PC-3 (cell line): ENCODE data around the gene NEU2. TPM values are rescaled to one million over a fixed set of nuclear protein-coding genes. Genes with fewer than 3 reads are reported as not detected.

Experiments
- ATAC-seq: fragments of 200-7000 bp; cut with Tn5 transposase; 2 replicates; pipeline ENCODE4 v1.9.1; 2020; ENCODE audit warnings: mild to moderate bottlenecking, moderate library complexity
- BruUV-seq: library from RNA; stranded (reverse); fragments of 400-500 nt; replicated peaks from 2 replicates; lab custom pipeline; 2021; lab: Mats Ljungman, UMichigan
- CTCF ChIA-PET: fragments of 300-600 bp; sonication (Branson Sonifier 250); formaldehyde crosslinking; loops from one replicate; lab custom pipeline; 2022; ENCODE audit warnings: antibody characterized with exemption; lab: Charles Lee
- POLR2A ChIA-PET: fragments of 300-600 bp; sonication (Branson Sonifier 250); formaldehyde crosslinking; loops from one replicate; lab custom pipeline; 2022; ENCODE audit warnings: antibody characterized with exemption; ENCODE audit not compliant: unreplicated experiment; lab: Charles Lee
- DNase-seq: peaks from one replicate; pipeline ENCODE4 v3.0.0-alpha.2; 2015
- H2AFZ ChIP-seq: fragments of 300-600 bp; sonication (generic); 2 replicates; pipeline ENCODE4 v1.6.0; 2016; ENCODE audit warnings: antibody characterized with exemption, low read length
- H3F3A ChIP-seq: fragments of 300-600 bp; sonication (generic); one replicate; pipeline ENCODE4 v1.6.0; 2017; ENCODE audit warnings: antibody characterized with exemption, low read length, control low read depth, mild to moderate bottlenecking; ENCODE audit not compliant: unreplicated experiment
- H3K27ac ChIP-seq: fragments of 300-600 bp; sonication (generic); 2 replicates; pipeline ENCODE4 v1.5.1; 2016; ENCODE audit warnings: mild to moderate bottlenecking, low read length
- H3K27me3 ChIP-seq: fragments of 300-600 bp; sonication (generic); 2 replicates; pipeline ENCODE4 v1.6.1; 2016; ENCODE audit warnings: low read length, mixed read lengths
- H3K36me3 ChIP-seq: fragments of 300-600 bp; sonication (generic); 2 replicates; pipeline ENCODE4 v1.6.1; 2016; ENCODE audit warnings: low read depth, mixed run types, low read length, mixed read lengths
- H3K4me1 ChIP-seq: fragments of 300-600 bp; sonication (generic); 2 replicates; pipeline ENCODE4 v1.5.1; 2016; ENCODE audit warnings: low read length; ENCODE audit not compliant: insufficient read depth
- H3K4me2 ChIP-seq: fragments of 300-600 bp; sonication (generic); 2 replicates; pipeline ENCODE4 v1.6.0; 2016; ENCODE audit warnings: low read length
- H3K4me3 ChIP-seq: fragments of 300-600 bp; sonication (generic); 2 replicates; pipeline ENCODE4 v1.5.1; 2016; ENCODE audit warnings: mild to moderate bottlenecking, low read length, mixed read lengths
- H3K79me2 ChIP-seq: fragments of 300-600 bp; sonication (generic); 2 replicates; pipeline ENCODE4 v1.6.1; 2017; ENCODE audit warnings: low read length, mixed read lengths
- H3K9ac ChIP-seq: fragments of 300-600 bp; sonication (generic); 2 replicates; pipeline ENCODE4 v1.6.0; 2016; ENCODE audit warnings: mild to moderate bottlenecking, low read length
- H3K9me2 ChIP-seq: fragments of 300-600 bp; sonication (generic); replicated peaks from 2 replicates; pipeline ENCODE4 v1.6.1; 2016; ENCODE audit warnings: mixed run types, low read length, mixed read lengths
- H3K9me3 ChIP-seq: fragments of 300-600 bp; sonication (generic); 2 replicates; pipeline ENCODE4 v1.6.1; 2016; ENCODE audit warnings: low read length, mixed read lengths
- H4K20me1 ChIP-seq: fragments of 300-600 bp; sonication (generic); 2 replicates; pipeline ENCODE4 v1.6.1; 2016; ENCODE audit warnings: low read length, mixed read lengths
- EZH2 ChIP-seq: fragments of 300-600 bp; sonication (generic); IDR thresholded peaks from one replicate; pipeline ENCODE4 v1.6.1; 2017; ENCODE audit warnings: antibody characterized with exemption, mild to moderate bottlenecking, low read length; ENCODE audit not compliant: unreplicated experiment
- EZH2phosphoT487 ChIP-seq: fragments of 300-600 bp; sonication (generic); IDR thresholded peaks from 2 replicates; pipeline ENCODE4 v1.6.1; 2018; ENCODE audit warnings: mild to moderate bottlenecking, antibody characterized with exemption, low read length, borderline replicate concordance
- intact Hi-C: fragments of 100-400 bp; cut with micrococcal nuclease; formaldehyde crosslinking; loops from 2 replicates; pipeline ENCODE4 v1.9.0; 2023
- total RNA-seq: library from RNA; depleted of rRNA; stranded (reverse); fragments of >200 nt; gene quantifications from 2 replicates; pipeline ENCODE4 v1.2.3, GENCODE V29; 2014
- TF ChIP-seq, protein P1 (sequence below): fragments of 300-600 bp; sonication (generic); conservative IDR thresholded peaks from 2 replicates; pipeline ENCODE4 v1.5.1; 2017; ENCODE audit warnings: antibody characterized with exemption, low read depth, mild to moderate bottlenecking, low read length

The NEU2 gene
- total RNA-seq, 1 experiment from 2014 or later, result 4.5 TPM

DNA sequence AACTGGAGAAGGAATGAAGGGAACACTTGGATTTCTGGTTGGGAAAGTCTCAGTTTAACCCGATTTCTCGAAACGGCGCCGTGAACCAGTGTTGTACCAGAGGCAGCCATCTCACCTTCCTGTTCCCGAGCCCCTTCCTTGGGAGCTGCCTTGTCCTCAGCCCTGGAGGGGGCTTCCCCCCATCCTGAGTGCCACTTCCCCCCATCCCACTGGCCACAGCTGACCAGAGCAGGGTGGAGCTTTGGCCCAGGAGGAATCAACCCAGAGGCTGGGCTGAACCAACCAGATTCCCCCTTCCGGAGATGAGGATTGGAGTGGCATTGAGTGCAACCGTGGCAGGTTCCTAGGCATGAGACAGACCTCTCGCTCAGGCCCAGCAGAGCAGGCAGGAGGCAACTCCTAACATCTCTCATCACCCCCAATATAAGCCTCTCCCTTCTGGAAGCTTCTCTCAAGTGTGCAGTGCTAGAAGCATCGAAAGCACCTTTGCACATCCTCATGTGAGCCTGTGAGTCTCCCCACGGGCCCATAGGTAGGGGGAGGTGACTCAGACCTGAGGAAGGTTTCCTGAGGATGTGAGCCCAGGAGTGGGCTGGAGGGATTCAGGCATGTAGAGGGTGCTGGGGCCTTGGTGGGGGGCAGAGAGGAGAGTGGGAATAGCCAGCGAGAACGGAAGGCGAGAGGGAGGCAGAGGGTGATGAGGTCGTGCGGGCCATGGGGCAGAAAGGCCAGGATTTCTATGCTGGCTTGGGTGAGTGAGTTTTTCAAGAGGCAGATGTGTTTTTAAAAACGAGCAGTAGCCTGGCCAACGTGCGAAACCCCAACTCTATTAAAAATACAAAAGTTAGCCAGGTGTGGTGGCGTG, 31.4 kb upstream of the NEU2 start:
- Histone ChIP-seq H4K20me1 (no peaks in the 10 kb centered on the region), H3K9ac (no peak overlapping the region), H3K4me1 (no peaks in the 10 kb centered on the region), H2AFZ (no peak overlapping the region), H3K27ac (no peak overlapping the region), H3K27me3 (no peaks in the 10 kb centered on the region), H3K4me3 (no peak overlapping the region), H3K9me2 (no peaks in the 10 kb centered on the region), H3K36me3 (no peaks in the 10 kb centered on the region), H3K79me2 (no peaks in the 10 kb centered on the region), H3K9me3 (no peaks in the 10 kb centered on the region), H3F3A (no peaks in the 10 kb centered on the region), H3K4me2 (no peak overlapping the region)
- ATAC-seq, result no peak
- no peak for DNase-seq
- intact Hi-C loops, result no loop called here
- no TSS peak for BruUV-seq
- POLR2A ChIA-PET, result no interaction called here
- TF ChIP-seq, protein P1, sequence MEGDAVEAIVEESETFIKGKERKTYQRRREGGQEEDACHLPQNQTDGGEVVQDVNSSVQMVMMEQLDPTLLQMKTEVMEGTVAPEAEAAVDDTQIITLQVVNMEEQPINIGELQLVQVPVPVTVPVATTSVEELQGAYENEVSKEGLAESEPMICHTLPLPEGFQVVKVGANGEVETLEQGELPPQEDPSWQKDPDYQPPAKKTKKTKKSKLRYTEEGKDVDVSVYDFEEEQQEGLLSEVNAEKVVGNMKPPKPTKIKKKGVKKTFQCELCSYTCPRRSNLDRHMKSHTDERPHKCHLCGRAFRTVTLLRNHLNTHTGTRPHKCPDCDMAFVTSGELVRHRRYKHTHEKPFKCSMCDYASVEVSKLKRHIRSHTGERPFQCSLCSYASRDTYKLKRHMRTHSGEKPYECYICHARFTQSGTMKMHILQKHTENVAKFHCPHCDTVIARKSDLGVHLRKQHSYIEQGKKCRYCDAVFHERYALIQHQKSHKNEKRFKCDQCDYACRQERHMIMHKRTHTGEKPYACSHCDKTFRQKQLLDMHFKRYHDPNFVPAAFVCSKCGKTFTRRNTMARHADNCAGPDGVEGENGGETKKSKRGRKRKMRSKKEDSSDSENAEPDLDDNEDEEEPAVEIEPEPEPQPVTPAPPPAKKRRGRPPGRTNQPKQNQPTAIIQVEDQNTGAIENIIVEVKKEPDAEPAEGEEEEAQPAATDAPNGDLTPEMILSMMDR, result no peak
- TF ChIP-seq EZH2 (no peak), EZH2phosphoT487 (no peak)
- CTCF ChIA-PET, result no interaction called here

DNA sequence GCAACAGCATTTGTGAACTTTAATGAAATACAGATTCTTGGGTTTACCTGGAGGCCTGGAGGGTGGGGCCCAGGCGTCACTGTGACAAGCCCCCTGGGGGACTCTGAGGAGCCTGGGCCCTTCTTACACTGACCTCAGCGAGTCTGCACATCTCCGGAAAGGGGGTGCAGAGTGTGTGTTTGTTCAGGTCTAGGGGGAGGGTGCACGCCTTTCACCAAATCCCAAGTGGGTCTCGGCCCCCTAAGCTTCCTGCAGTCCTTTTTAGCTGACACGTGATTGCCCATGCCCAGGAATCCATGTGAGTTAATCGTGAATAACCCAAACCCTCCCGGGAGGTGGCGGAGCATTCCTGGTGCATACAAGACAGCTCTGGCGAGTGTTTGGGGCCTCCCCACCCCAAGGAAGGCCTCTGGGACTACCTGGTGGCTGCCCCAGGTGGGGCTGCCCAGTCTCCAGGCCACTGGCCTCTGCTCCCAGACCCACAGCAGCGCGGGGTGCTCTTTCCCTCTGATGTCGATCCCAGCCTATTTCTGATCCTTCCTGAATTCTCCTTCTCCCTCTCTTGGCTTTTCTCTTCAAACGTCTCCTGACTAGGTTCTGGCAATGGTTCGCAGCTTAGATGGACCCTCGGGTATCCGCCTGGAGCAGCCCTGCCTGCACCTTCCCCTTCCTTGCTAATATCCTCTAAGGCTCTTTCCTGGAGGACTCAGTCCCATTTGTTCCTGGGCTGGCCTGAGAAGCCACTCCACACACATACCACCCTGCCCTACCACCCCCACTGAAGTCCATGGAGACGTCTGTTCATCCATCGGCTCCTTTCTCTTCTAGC, 29.4 kb upstream of the NEU2 start:
- Histone ChIP-seq H3K9me2 (no peaks in the 10 kb centered on the region), H3K9ac (no peak overlapping the region), H3K36me3 (no peaks in the 10 kb centered on the region), H3K79me2 (no peaks in the 10 kb centered on the region), H2AFZ (no peak overlapping the region), H3K9me3 (no peaks in the 10 kb centered on the region), H3F3A (no peaks in the 10 kb centered on the region), H3K27me3 (no peaks in the 10 kb centered on the region), H4K20me1 (no peaks in the 10 kb centered on the region), H3K4me2 (no peak overlapping the region), H3K27ac (no peak overlapping the region), H3K4me3 (no peak overlapping the region), H3K4me1 (no peaks in the 10 kb centered on the region)
- ChIA-PET POLR2A (no interaction called here), CTCF (no interaction called here)
- DNase-seq (no peak), ATAC-seq (no peak)
- TF ChIP-seq, protein P1, result no peak
- TF ChIP-seq EZH2phosphoT487, result no peak
- TF ChIP-seq EZH2, result no peak
- BruUV-seq, result no TSS peak
- intact Hi-C loops, result no loop called here
